Suppressor macrophage treated with lipopolysaccharide for 1 hour (primary cell): ENCODE data around the gene VSIR.

ENCODE experiments used
- DNase-seq, 3 donors: peaks; one replicate each; pipeline ENCODE4 v3.0.0-alpha.2; 2020 to 2022

Gene VSIR

DNA sequence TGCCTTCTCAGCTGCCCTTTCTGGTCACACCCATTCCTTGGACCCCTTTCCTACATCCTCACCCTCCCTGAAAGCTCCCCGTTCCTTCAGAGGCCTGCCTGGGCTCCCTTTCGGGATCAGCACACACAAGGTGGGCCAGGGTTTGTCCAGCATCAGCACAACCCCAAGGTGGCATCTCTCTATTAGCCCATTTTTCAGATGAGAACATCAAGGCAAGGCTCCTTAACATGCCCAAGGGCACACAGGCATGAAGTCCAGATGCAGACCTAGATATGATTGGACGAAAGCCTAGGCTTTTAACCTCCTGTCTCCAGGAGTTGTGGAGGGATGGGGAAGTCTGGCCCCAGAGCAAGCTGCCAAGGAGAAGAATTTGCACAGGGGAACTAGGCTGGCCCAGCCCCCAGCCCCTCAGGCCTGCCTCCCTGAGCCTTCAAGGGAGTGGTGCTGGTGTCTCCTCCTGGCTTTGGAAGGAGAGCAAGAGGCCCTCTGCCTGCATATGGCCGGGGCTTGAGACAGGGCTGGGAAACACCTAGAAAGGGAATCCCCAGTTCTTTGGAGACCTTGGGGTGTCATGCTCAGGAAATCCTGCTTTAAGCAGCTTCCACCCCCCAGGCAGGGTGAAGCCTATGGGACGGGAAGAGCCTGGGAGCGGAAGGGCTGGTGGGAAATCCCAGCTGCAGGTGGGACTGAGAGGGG is 9.0 kb upstream of the VSIR start:
- no peak for DNase-seq

- no peak for DNase-seq
Observed at GRCh38 chr10:71780719-71781118, 7.4 kb upstream of the VSIR start.

DNA sequence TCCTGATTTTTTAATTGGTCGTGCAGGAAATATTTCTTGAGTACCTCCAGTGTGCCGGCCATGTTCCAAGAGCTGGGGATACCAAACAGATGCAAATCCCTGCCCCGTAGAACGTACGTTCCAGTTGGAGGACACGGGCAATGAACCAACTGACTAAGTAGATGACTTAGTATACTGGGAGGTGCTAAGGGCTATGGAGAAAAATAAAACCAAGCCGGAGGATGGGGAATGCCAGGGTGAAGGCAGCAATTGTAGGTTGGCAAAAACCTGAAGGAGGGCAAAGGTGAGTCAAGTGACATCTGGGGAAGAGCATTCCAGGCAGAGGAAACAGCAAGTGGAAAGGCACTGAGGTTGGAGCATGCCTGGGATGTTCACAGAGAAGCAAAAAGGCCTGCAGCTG is 6.8 kb upstream of the VSIR start:
- DNase-seq: no peak

DNA sequence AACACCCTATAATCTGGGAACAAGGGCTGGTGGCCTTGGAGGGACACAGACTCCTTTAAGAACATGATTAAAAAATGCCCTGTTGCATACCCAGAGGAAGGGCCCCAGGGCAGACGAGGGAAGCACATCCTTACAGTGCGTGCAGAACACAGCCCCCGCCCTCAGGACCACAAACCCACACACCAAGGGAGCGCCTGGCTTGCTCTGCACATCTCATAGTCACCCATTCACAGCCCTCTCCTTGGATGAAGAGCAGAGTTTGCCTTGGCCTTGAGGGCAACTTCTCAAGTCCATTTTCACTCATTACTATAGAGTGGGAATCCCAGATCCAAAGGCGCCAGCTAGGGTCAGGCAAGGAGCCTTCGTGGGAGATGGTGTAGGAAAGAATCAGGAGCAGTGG is 6.3 kb upstream of the VSIR start:
- DNase-seq: no peak

DNA sequence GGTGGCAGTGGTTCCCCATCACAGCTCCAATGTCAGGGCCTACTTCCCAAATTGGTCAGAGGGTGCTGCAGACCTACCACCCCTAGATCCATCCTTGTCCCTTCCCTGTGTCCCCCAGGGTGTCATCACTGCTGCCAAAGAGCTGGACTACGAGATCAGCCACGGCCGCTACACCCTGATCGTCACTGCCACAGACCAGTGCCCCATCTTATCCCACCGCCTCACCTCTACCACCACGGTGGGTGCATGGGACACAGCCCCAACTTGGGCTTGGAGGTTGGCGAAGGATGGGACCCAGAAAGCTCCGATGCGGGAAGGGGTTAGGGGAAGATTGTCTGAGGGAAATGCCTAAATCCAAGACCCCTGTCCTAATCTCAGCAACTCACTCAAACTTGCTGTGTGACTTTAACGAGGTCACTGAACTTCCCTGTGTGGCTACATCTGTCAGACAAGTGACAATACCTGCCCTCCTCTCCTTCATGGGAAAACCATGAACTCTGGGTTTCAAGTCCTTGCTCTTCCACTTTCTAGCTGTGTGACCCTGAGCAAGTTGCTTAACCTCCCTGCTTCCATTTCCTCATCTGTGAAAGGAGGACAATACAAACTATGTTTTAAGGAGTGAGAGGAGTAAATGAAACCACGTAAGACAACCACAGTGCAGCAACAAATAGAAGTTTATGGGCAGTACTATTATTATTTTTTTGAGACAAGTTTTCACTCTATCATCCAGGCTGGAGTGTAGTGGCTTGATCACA is 4.9 kb upstream of the VSIR start:
- peak in 1 of 3 donors; percentile 37 for DNase-seq

- DNase-seq: no peak
Observed at GRCh38 chr10:71777213-71777985, 4.1 kb upstream of the VSIR start.

GRCh38 chr10:71776481-71776925 is 3.2 kb upstream of the VSIR start:
- DNase-seq: peak; percentile 68 to 77 (median 73)

DNA sequence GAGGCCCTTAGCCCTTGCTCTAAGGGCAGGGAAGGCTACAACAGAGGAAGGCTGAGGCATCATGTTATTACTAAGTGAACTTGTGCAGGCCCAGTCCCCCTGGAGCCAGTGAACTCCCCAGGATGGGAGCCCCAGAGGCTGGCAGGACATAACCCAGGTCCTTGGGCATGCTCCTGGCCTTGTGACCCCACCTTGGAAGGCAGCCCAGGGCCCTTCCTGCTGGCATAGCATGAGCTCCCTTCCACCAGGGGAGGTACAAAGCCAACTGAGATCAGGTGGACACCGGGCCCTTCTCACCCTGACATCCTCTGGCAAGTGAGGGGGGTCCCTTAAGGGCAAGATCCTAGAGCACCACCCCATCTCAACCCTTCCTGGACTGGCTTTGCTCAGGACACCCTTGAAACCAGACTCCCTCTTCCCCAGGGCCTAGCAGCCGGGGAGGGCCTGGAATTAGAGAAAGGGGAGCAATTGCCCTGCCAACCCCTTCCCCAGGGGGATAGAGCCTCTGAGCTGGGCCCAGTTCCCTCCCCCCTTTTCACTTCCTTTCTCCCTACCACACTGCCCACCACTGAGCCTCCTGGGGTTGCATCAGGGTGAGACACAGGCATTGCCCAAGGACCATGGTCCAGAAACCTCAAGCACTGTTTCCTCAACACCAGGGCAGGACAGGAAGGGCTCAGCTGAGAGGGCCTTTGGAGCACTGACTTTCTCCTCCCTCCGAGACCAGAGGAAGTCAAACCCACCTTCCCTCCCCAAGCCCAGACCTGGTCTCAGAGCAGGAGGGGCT is 1.8 kb upstream of the VSIR start:
- DNase-seq: peak; percentile 88 to 91 (median 89)

GRCh38 chr10:71772832-71773220 is 494 bp downstream of the VSIR start:
- no peak for DNase-seq

DNA sequence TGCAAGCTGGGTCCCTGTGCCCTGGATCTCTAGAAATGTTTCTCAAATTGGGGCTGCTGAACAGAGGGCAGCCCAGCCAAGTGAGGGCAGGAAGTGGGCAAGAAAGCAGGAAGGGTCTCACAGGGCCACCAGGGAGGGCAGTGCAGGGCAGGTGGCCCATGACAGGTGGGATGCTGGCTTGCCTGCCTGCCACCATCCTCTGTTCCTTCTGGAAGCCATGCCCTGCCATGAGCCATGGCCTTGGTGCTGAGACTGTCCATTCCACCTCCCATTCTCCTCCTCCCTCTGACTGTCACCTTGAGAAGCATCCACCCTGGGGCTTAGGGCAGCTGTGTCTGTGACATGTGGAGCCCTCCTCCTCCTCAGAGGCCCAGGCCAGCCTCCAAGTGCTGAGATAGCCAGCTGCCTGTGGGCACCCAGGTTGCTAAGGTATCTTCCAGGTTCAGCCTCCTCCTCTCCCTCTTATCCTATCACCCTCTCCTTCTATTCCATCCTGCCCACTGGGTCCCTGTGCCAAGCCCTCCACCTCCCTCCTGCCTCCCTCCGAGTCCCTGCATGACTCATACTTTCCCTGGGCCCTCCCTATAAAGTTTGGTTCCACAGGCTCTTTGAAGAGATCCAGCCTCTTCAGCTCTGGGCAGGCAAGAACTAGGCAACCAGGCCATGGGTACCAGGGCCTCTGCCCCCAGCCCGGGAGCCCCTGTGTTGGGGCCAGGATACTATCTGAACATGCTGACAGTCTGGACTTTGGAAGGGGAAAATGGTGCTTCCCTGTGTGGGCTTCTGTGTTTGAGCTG is 1.3 kb downstream of the VSIR start:
- peak; percentile 58 to 71 (median 64) for DNase-seq

DNA sequence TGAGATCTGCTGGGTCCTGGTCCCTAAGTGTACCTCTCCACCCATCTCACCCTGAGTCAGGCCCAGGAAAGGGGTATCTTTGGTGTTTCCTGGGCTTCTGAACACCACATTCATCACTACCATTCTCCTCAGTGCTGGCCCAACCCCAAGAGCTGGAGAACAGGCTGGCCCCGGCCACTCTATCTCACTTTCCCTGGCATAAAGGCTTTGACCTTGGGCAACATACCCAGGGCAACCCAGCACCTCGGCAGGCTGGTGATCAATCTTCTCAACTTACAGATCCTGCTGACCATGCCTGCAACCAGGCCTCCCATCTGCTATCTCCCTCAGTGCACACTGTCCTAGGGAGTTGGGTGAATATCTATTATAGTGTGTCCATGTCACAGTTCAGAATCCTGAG is 2.1 kb downstream of the VSIR start:
- DNase-seq: no peak

- peak; percentile 84 to 92 (median 84) for DNase-seq
Observed at GRCh38 chr10:71770789-71771188, 2.5 kb downstream of the VSIR start.

DNA sequence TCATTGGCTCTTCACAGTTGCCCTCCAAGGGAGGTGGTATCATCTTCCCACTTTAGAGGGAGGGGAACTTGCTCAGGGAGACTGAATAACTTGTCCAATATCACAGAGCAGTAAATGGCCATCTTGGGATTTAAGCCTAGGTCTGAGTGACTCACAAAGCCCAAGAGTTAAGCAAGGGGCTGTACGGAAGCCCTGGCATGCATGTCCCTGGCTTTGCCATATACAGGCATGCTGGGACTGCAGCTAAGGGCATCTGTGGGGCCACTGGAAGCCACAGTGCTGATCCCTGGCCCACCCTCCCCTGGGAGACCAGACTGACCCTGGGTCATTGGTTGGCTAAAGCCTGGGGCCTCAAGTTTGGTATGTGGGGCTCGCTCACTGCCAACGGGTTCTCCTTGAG is 3.1 kb downstream of the VSIR start:
- peak; percentile 67 to 78 (median 75) for DNase-seq

DNA sequence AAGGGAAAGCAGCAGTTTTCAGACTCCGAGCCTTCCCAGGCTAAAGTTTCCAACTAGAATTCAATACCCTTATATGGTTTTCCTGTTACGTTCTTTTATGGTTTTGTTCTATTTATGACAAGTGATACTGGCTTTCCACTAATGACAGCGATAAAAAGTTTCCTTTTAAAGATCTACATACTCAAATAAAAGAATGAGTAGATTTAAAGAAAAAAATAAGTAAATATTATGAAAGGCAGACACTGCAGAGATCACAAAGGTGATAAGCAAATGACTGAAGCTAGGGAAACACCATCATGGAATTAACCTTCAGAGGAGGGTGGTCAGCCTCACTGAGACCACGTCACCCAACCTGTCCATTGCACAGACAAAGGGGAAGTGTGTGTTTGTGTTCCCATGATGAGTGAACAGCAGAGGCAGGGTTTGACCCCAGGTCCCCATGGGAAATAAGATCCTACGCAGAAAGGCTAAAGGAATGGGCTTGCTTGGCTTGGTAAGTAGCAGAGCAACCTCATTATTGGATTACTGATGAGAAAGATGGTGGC is 4.0 kb downstream of the VSIR start:
- peak; percentile 58 to 69 (median 67) for DNase-seq

DNA sequence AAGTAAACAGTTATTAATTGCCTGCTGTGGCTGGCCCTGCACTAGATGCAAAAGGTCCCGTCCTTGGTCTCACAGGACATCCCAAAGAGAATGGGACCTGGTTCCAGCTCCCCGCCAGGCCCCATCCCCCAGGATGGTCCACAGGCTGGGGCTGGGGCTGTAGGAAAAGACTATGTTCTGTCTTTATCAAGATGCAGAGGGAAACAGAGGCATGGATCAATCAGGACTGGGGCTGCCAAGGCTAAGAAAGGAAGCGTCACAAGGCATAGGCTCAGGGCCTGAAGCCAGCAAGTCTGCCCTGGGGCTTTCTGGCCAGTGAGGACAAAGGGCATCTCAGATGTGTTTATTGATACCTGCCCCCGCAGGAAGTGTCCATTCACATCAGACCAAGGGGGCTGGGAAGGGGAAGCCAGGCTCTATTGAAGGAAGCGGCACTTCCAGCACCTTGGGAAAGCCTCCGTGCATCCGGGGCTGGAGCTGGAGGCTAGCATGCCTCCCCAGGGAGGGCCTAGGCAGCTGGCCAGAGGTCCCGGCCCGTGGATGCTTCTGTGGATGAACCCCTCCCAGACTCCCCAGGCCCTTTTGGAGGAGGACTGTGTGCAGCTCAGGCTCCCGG is 5.8 kb downstream of the VSIR start:
- no peak for DNase-seq

DNA sequence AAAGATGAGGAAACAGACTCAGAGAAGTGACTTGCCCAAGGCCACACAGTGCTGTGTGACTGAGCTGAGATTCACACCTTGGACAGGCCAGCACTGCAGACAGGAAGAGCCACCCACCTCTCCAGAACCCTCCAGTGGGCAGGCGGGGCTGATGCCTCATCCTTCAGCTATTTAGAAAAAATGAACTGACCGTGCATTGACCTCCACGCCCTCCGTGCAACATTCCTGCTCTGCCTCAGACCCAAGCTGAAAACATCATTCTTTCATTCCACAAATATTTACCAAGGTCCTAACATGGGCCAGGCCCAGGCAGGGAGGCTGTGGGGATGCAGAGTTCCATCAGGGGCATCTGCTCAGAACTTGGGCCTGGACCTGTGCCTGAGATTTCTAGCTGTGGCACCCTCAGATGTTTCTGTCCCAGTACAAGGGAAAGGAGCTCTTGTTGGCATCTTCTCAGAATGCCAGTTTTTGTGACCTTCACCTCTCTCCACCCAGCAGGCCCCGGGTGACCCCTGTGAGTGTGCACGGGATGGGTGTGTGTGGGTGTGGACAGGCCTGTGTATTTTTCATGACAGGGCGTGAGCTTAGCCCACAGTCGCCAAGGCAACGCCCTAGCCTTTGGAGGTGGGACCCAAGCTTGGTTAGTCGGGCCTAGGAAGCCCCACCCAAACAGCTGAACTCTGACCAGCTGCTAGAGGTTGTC is 6.5 kb downstream of the VSIR start:
- peak in 1 of 3 donors; percentile 47 for DNase-seq

GRCh38 chr10:71765906-71766716 is 7.2 kb downstream of the VSIR start:
- no peak for DNase-seq

DNA sequence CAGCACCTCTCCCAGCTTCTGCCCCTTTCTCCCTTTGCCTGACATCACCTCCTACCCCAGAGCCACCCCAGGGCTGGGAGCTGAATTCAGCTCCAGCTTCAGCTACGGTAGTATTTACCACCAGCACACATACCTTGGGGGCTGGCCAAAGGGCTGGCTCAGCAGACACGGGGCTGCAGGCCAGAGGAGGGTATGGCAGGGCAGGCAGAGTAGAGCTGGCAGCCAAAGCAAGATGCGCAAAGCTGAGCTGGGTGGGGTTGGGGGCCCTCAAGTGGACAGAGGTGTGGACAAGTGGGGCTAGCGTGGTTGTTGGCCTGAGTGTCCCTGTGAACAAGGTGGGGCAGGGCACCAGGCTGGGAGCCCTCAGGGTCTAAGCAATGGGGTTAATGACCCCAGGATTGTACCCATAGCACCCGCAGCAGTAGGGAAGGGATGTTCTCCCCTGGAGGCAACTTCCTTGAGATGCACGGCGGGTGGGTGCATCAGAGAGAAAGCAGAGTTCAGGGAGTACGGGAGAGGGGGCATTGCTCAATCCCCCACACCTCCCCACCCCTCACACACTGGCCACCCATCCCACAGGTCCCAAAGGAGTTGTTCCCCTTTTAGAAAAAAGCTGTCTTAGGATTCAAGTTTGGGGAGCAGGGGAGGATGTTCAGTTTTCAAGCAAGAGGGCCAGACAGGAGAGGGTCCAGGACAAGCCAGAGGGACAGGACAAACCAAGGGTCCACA is 8.0 kb downstream of the VSIR start:
- no peak for DNase-seq
